HepG2 (cell line): ENCODE results near the gene CRAT. TPM values are rescaled to one million over a fixed set of nuclear protein-coding genes. Genes with fewer than 3 reads are reported as not detected.

Experiments used
- ARID5B ChIP-seq: IDR thresholded peaks from 2 replicates; pipeline ENCODE4 v1.4.0; 2020; ENCODE audit warnings: mild to moderate bottlenecking, missing genetic modification reagents
- ASH2L ChIP-seq: fragments of 300-600, 200-600 bp; sonication (generic); IDR thresholded peaks from 2 replicates; pipeline ENCODE4 v1.7.0; 2017; ENCODE audit warnings: low read depth, mild to moderate bottlenecking, moderate library complexity, mixed read lengths, low read length; ENCODE audit not compliant: insufficient read length
- BORCS8-MEF2B ChIP-seq: sonication (generic); formaldehyde crosslinking; IDR thresholded peaks from 2 replicates; pipeline ENCODE4 v1.8.0; 2022; ENCODE audit warnings: mild to moderate bottlenecking, missing genetic modification reagents
- FOXC1 ChIP-seq: sonication (generic); formaldehyde crosslinking; IDR thresholded peaks from 2 replicates; pipeline ENCODE4 v1.8.0; 2022; ENCODE audit warnings: mild to moderate bottlenecking, missing genetic modification reagents, borderline replicate concordance
- FOXO4 ChIP-seq: sonication (generic); formaldehyde crosslinking; conservative IDR thresholded peaks from 2 replicates; pipeline ENCODE4 v1.8.1; 2023; ENCODE audit warnings: missing genetic modification reagents
- HDAC1 ChIP-seq: sonication (generic); formaldehyde crosslinking; IDR thresholded peaks from 2 replicates; pipeline ENCODE4 v1.5.1; 2020; ENCODE audit warnings: mild to moderate bottlenecking, missing genetic modification reagents
- HMGA1 ChIP-seq: sonication (generic); formaldehyde crosslinking; conservative IDR thresholded peaks from 2 replicates; pipeline ENCODE4 v1.4.0; 2020; ENCODE audit warnings: missing genetic modification reagents
- NR2C2 ChIP-seq: sonication (generic); formaldehyde crosslinking; IDR thresholded peaks from 2 replicates; pipeline ENCODE4 v1.4.0; 2020; ENCODE audit warnings: missing genetic modification reagents, mild to moderate bottlenecking, moderate library complexity, borderline replicate concordance
- POLR2AphosphoS5 ChIP-seq: IDR thresholded peaks from 2 replicates; pipeline ENCODE4 v1.6.1; 2012; ENCODE audit warnings: low read depth, low read length
- RBFOX2 ChIP-seq: fragments of 200-400 bp; formaldehyde crosslinking; IDR thresholded peaks from 2 replicates; pipeline ENCODE4 v1.6.1; 2017; ENCODE audit warnings: low read depth, mild to moderate bottlenecking, low read length
- RFX5 ChIP-seq: IDR thresholded peaks from 2 replicates; pipeline ENCODE4 v1.6.1; 2011; ENCODE audit warnings: low read depth, low read length, improper control_type of control experiment
- TFDP2 ChIP-seq: sonication (generic); formaldehyde crosslinking; IDR thresholded peaks from 2 replicates; pipeline ENCODE4 v1.4.0; 2020; ENCODE audit warnings: missing genetic modification reagents
- ZBTB44 ChIP-seq: sonication (generic); formaldehyde crosslinking; IDR thresholded peaks from 2 replicates; pipeline ENCODE4 v1.4.0; 2020; ENCODE audit warnings: missing genetic modification reagents
- ZBTB7B ChIP-seq: sonication (generic); formaldehyde crosslinking; IDR thresholded peaks from 2 replicates; pipeline ENCODE4 v1.4.0; 2020; ENCODE audit warnings: missing genetic modification reagents
- ZFX ChIP-seq: sonication (generic); formaldehyde crosslinking; IDR thresholded peaks from 2 replicates; pipeline ENCODE4 v1.4.0; 2020; ENCODE audit warnings: mild to moderate bottlenecking, low read depth, missing genetic modification reagents, moderate library complexity
- ZNF3 ChIP-seq: IDR thresholded peaks from 2 replicates; pipeline ENCODE4 v1.7.0; 2017; ENCODE audit warnings: inconsistent platforms
- ZNF350 ChIP-seq: sonication (generic); formaldehyde crosslinking; IDR thresholded peaks from 2 replicates; pipeline ENCODE4 v1.4.0; 2020; ENCODE audit warnings: mild to moderate bottlenecking, low read depth, missing genetic modification reagents, borderline replicate concordance
- ZNF501 ChIP-seq: sonication (generic); formaldehyde crosslinking; IDR thresholded peaks from 2 replicates; pipeline ENCODE4 v1.5.1; 2020; ENCODE audit warnings: mild to moderate bottlenecking, moderate library complexity, missing genetic modification reagents
- ZNF670 ChIP-seq: sonication (generic); formaldehyde crosslinking; IDR thresholded peaks from 2 replicates; pipeline ENCODE4 v1.8.0; 2022; ENCODE audit warnings: mild to moderate bottlenecking, missing genetic modification reagents, borderline replicate concordance
- polyA plus RNA-seq, 8 experiments: library from polyadenylated mRNA; depleted of rRNA in 3 of 8; stranded (reverse) in 7 of 8; unstranded in 1 of 8; fragments of >200 nt; fragmentation: Illumina TruSeq in 4 of 8; extraction: Trizol in 4 of 8; gene quantifications; 2 replicates each; pipeline versions ENCODE4 v1.2.1 to v1.2.3, GENCODE V29; 2011 to 2016; ENCODE audit warnings: low read depth in 4 of 8, missing spikeins in 1 of 8, mixed read lengths in 1 of 8; ENCODE audit not compliant: insufficient read depth in 1 of 8
- total RNA-seq, 5 experiments: library from RNA; depleted of rRNA; stranded (reverse); fragments of >200 nt; fragmentation: Illumina TruSeq; extraction: Trizol; gene quantifications; 2 replicates each; pipeline ENCODE4 v1.2.3, GENCODE V29; 2016; ENCODE audit warnings: low read depth in 1 of 5

The CRAT gene
- total and polyA plus RNA-seq, 2 of the 13 experiments (the other 11 are each of a cell fraction or from before 2014, with no cell fraction given), result 26.1 to 26.6 TPM

GRCh38 chr9:129080601-129081387, 29.8 kb downstream of the CRAT start, which contains the start of gene DOLPP1 (continued):
- TF ChIP-seq RBFOX2, result peak; percentile 92
- TF ChIP-seq ASH2L, result peak; percentile 85
- TF ChIP-seq TFDP2, result peak; percentile 70
- TF ChIP-seq HMGA1 (CRISPR knock-in tag), result no peak
- TF ChIP-seq ZNF501 (CRISPR knock-in tag), result peak; percentile 83
- TF ChIP-seq ZBTB7B (CRISPR knock-in tag), result peak; percentile 28; the same call in 1 of the 2 replicates
- TF ChIP-seq FOXC1 (CRISPR knock-in tag), result 0 out of 2 replicates have a peak, but pooled peaks have one; percentile 84
- no peak; the same call in 1 of the 2 replicates for TF ChIP-seq ZNF350
- TF ChIP-seq ZFX (CRISPR knock-in tag), result peak; percentile 50
- no peak for TF ChIP-seq FOXO4 (CRISPR knock-in tag)
- TF ChIP-seq ARID5B (CRISPR knock-in tag), result 0 out of 2 replicates have a peak, but pooled peaks have one; percentile 33
- TF ChIP-seq ZNF3, result no peak
- peak; percentile 94 for TF ChIP-seq RFX5
- TF ChIP-seq ZBTB44 (CRISPR knock-in tag), result 0 out of 2 replicates have a peak, but pooled peaks have one; percentile 43
- TF ChIP-seq NR2C2, result peak; percentile 51
- TF ChIP-seq POLR2AphosphoS5, result peak; percentile 59
- 0 out of 2 replicates have a peak, but pooled peaks have one; percentile 53 for TF ChIP-seq ZNF670 (CRISPR knock-in tag)
- peak; percentile 65; the same call in 1 of the 2 replicates for TF ChIP-seq BORCS8-MEF2B (CRISPR knock-in tag)
- TF ChIP-seq HDAC1 (CRISPR knock-in tag), result peak; percentile 93
